ENCODE results near the gene LEFTY2.
A peak's percentile ranks its signal among the peaks of the same experiment; 100 is the strongest.

The LEFTY2 gene

GRCh38 chr1:225911191-225912130 lies 29.6 kb downstream of the LEFTY2 start:
- H3K4me2 ChIP-seq (ENCODE audit: low read depth, low read length) = peak overlapping the region; percentile 51

GRCh38 chr1:225909477-225909876 lies 31.5 kb downstream of the LEFTY2 start:
- no peak for TF ChIP-seq EZH2phosphoT487 (IDR thresholded peaks at IDR 0.05; ENCODE audit: low read length)
- no peak for TF ChIP-seq CTCF (IDR thresholded peaks at IDR 0.05; ENCODE audit: low read length)
- TF ChIP-seq EZH2 (optimal IDR thresholded peaks at IDR 0.05; ENCODE audit: low read depth, low read length) = no peak
- H3K9ac ChIP-seq (ENCODE audit: low read length) = no peak overlapping the region
- no peaks in the 10 kb centered on the region for H4K20me1 ChIP-seq (ENCODE audit: insufficient read depth, low read length)
- H3K27ac ChIP-seq (ENCODE audit: low read length) = no peak overlapping the region
- no peak for DNase-seq
- no peaks in the 10 kb centered on the region for H3K79me2 ChIP-seq (ENCODE audit: low read length)
- H3K9me3 ChIP-seq (replicated peaks; ENCODE audit: insufficient read depth, low read length) = no peaks in the 10 kb centered on the region
- H3K9me2 ChIP-seq (replicated peaks; ENCODE audit: insufficient read depth, low read length) = no peaks in the 10 kb centered on the region
- no peak overlapping the region for H2AFZ ChIP-seq (ENCODE audit: low read length)
- H3K4me2 ChIP-seq (ENCODE audit: low read depth, low read length) = no peak overlapping the region
- no peaks in the 10 kb centered on the region for H3K27me3 ChIP-seq (replicated peaks; ENCODE audit: insufficient read depth, low read length)
- no peak overlapping the region for H3K4me3 ChIP-seq (ENCODE audit: low read length)
- no peaks in the 10 kb centered on the region for H3F3A ChIP-seq (ENCODE audit: insufficient read depth, low read length)
- H3K4me1 ChIP-seq (ENCODE audit: low read length) = peaks cover 5% of the 10 kb centered on the region; the same call in 1 of the 2 replicates
- H3K36me3 ChIP-seq (replicated peaks; ENCODE audit: insufficient read depth, low read length) = no peaks in the 10 kb centered on the region

More at GRCh38 chr1:225911191-225912130, 29.6 kb downstream of the LEFTY2 start:
- Histone ChIP-seq H3K4me1 (ENCODE audit: low read length) (peaks cover 5% of the 10 kb centered on the region; the same call in 1 of the 2 replicates), H3K36me3 (replicated peaks; ENCODE audit: insufficient read depth, low read length) (no peaks in the 10 kb centered on the region), H3K9me3 (replicated peaks; ENCODE audit: insufficient read depth, low read length) (no peaks in the 10 kb centered on the region), H3K79me2 (ENCODE audit: low read length) (no peaks in the 10 kb centered on the region), H3K9ac (ENCODE audit: low read length) (peak overlapping the region; percentile 32; the same call in 1 of the 2 replicates), H3K27ac (ENCODE audit: low read length) (no peak overlapping the region), H2AFZ (ENCODE audit: low read length) (peak overlapping the region; percentile 51; the same call in 1 of the 2 replicates), H4K20me1 (ENCODE audit: insufficient read depth, low read length) (no peaks in the 10 kb centered on the region), H3K9me2 (replicated peaks; ENCODE audit: insufficient read depth, low read length) (no peaks in the 10 kb centered on the region), H3K4me3 (ENCODE audit: low read length) (peak overlapping the region; percentile 30), H3F3A (ENCODE audit: insufficient read depth, low read length) (no peaks in the 10 kb centered on the region), H3K27me3 (replicated peaks; ENCODE audit: insufficient read depth, low read length) (no peaks in the 10 kb centered on the region)
- peak; percentile 69 for DNase-seq
- no peak for TF ChIP-seq EZH2 (optimal IDR thresholded peaks at IDR 0.05; ENCODE audit: low read depth, low read length)
- TF ChIP-seq EZH2phosphoT487 (IDR thresholded peaks at IDR 0.05; ENCODE audit: low read length) = no peak
- TF ChIP-seq CTCF (IDR thresholded peaks at IDR 0.05; ENCODE audit: low read length) = peak; percentile 89

- no peaks in the 10 kb centered on the region for H3K79me2 ChIP-seq (ENCODE audit: low read length)
- no peaks in the 10 kb centered on the region for H3F3A ChIP-seq (ENCODE audit: insufficient read depth, low read length)
- H3K36me3 ChIP-seq (replicated peaks; ENCODE audit: insufficient read depth, low read length) = no peaks in the 10 kb centered on the region
- H4K20me1 ChIP-seq (ENCODE audit: insufficient read depth, low read length) = no peaks in the 10 kb centered on the region
- H3K4me2 ChIP-seq (ENCODE audit: low read depth, low read length) = no peak overlapping the region
- DNase-seq = no peak
- no peak overlapping the region for H3K27ac ChIP-seq (ENCODE audit: low read length)
- H3K9me3 ChIP-seq (replicated peaks; ENCODE audit: insufficient read depth, low read length) = no peaks in the 10 kb centered on the region
- no peak overlapping the region for H3K4me3 ChIP-seq (ENCODE audit: low read length)
- peaks cover 5% of the 10 kb centered on the region; the same call in 1 of the 2 replicates for H3K4me1 ChIP-seq (ENCODE audit: low read length)
- no peak overlapping the region for H2AFZ ChIP-seq (ENCODE audit: low read length)
- H3K9me2 ChIP-seq (replicated peaks; ENCODE audit: insufficient read depth, low read length) = no peaks in the 10 kb centered on the region
- H3K27me3 ChIP-seq (replicated peaks; ENCODE audit: insufficient read depth, low read length) = no peaks in the 10 kb centered on the region
- no peak overlapping the region for H3K9ac ChIP-seq (ENCODE audit: low read length)
- TF ChIP-seq EZH2 (optimal IDR thresholded peaks at IDR 0.05; ENCODE audit: low read depth, low read length) (no peak), EZH2phosphoT487 (IDR thresholded peaks at IDR 0.05; ENCODE audit: low read length) (no peak), CTCF (IDR thresholded peaks at IDR 0.05; ENCODE audit: low read length) (no peak)
Measured at GRCh38 chr1:225908773-225909172, 32.2 kb downstream of the LEFTY2 start.

Measured in MM.1S (cell line).